ENCODE results near the gene SBNO2.

DNA sequence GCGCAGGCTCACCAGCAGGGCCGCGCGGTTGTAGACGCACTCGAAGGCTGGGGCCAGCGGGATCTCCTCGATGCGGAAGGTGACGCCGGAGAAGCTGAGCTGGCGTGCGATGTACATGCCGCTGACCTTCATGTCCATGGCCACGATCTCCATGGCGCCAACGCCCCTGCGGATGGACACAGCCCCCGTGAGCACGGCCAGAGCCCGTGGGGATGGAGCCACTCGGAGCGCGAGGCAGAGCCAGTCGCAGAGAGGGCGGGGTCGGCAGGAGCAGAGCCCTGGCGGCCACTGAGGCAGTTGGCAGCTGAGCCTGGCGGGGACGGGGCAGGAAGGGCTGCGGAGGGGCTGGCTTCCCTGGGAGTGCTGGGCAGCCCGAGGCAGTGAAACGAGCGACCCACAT lies 55.1 kb downstream of the SBNO2 start:
- TF ChIP-seq, protein P1, sequence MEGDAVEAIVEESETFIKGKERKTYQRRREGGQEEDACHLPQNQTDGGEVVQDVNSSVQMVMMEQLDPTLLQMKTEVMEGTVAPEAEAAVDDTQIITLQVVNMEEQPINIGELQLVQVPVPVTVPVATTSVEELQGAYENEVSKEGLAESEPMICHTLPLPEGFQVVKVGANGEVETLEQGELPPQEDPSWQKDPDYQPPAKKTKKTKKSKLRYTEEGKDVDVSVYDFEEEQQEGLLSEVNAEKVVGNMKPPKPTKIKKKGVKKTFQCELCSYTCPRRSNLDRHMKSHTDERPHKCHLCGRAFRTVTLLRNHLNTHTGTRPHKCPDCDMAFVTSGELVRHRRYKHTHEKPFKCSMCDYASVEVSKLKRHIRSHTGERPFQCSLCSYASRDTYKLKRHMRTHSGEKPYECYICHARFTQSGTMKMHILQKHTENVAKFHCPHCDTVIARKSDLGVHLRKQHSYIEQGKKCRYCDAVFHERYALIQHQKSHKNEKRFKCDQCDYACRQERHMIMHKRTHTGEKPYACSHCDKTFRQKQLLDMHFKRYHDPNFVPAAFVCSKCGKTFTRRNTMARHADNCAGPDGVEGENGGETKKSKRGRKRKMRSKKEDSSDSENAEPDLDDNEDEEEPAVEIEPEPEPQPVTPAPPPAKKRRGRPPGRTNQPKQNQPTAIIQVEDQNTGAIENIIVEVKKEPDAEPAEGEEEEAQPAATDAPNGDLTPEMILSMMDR (conservative IDR thresholded peaks at IDR 0.05; ENCODE audit: low read length) = no peak
- TF ChIP-seq EZH2phosphoT487 (IDR thresholded peaks at IDR 0.05; ENCODE audit: borderline replicate concordance, low read depth, low read length) = no peak
